ENCODE data around the gene CNKSR1. TPM values are rescaled to one million over a fixed set of nuclear protein-coding genes. Genes with fewer than 3 reads are reported as not detected.

Gene CNKSR1
- total RNA-seq, 2 experiments from 2014 or later: 2.5 TPM

- Histone ChIP-seq H3K36me3 (ENCODE audit: insufficient read depth, low read length) (no peaks in the 10 kb centered on the region), H3K4me3 (ENCODE audit: low read depth, low read length, poor library complexity, severe bottlenecking) (no peak overlapping the region), H3K4me1 (ENCODE audit: insufficient read depth, low read length, poor library complexity, severe bottlenecking) (no peaks in the 10 kb centered on the region), H3K9me2 (ENCODE audit: insufficient read depth, low read length) (no peaks in the 10 kb centered on the region), H3K9me3 (ENCODE audit: low read length) (no peaks in the 10 kb centered on the region), H4K20me1 (ENCODE audit: insufficient read depth, low read length) (no peaks in the 10 kb centered on the region), H2AFZ (ENCODE audit: low read length) (no peak overlapping the region), H3K4me2 (ENCODE audit: low read length) (no peak overlapping the region), H3K27ac (ENCODE audit: low read depth, low read length, poor library complexity, severe bottlenecking) (no peak overlapping the region), H3K79me2 (ENCODE audit: insufficient read depth, low read depth, low read length) (no peaks in the 10 kb centered on the region)
- DNase-seq (ENCODE audit: low spot score): no peak
- CTCF ChIA-PET (ENCODE audit: unreplicated experiment): no interaction called here
- POLR2A ChIA-PET: interaction anchor here (1.0 kb wide), 1 partner anchor 27 kb away, joined by 3 read pairs; no protein-coding TSS in a partner anchor
- TF ChIP-seq EZH2phosphoT487 (IDR thresholded peaks at IDR 0.05; ENCODE audit: borderline replicate concordance, low read depth, low read length) (no peak), CTCF (conservative IDR thresholded peaks at IDR 0.05; ENCODE audit: low read length) (no peak)
- BruUV-seq (replicated peaks): no TSS peak
- intact Hi-C loops (cut with micrococcal nuclease; ENCODE audit: unreplicated experiment): no loop called here
Observed at GRCh38 chr1:26210147-26210870, 33.0 kb downstream of the CNKSR1 start.

GRCh38 chr1:26212726-26213125 is 35.4 kb downstream of the CNKSR1 start:
- no peak for DNase-seq (ENCODE audit: low spot score)
- Histone ChIP-seq H2AFZ (ENCODE audit: low read length) (no peak overlapping the region), H4K20me1 (ENCODE audit: insufficient read depth, low read length) (no peaks in the 10 kb centered on the region), H3K36me3 (ENCODE audit: insufficient read depth, low read length) (no peaks in the 10 kb centered on the region), H3K9me2 (ENCODE audit: insufficient read depth, low read length) (no peaks in the 10 kb centered on the region), H3K79me2 (ENCODE audit: insufficient read depth, low read depth, low read length) (no peaks in the 10 kb centered on the region), H3K9me3 (ENCODE audit: low read length) (no peaks in the 10 kb centered on the region), H3K27ac (ENCODE audit: low read depth, low read length, poor library complexity, severe bottlenecking) (no peak overlapping the region), H3K4me3 (ENCODE audit: low read depth, low read length, poor library complexity, severe bottlenecking) (no peak overlapping the region), H3K4me1 (ENCODE audit: insufficient read depth, low read length, poor library complexity, severe bottlenecking) (no peaks in the 10 kb centered on the region), H3K4me2 (ENCODE audit: low read length) (no peak overlapping the region)
- BruUV-seq (replicated peaks): no TSS peak
- ChIA-PET POLR2A (no interaction called here), CTCF (ENCODE audit: unreplicated experiment) (no interaction called here)
- TF ChIP-seq EZH2phosphoT487 (IDR thresholded peaks at IDR 0.05; ENCODE audit: borderline replicate concordance, low read depth, low read length) (no peak), CTCF (conservative IDR thresholded peaks at IDR 0.05; ENCODE audit: low read length) (no peak)
- intact Hi-C loops (cut with micrococcal nuclease; ENCODE audit: unreplicated experiment): no loop called here

- TF ChIP-seq EZH2phosphoT487 (IDR thresholded peaks at IDR 0.05; ENCODE audit: borderline replicate concordance, low read depth, low read length) (no peak), CTCF (conservative IDR thresholded peaks at IDR 0.05; ENCODE audit: low read length) (no peak)
- CTCF ChIA-PET (ENCODE audit: unreplicated experiment): no interaction called here
- Histone ChIP-seq H3K9me3 (ENCODE audit: low read length) (no peaks in the 10 kb centered on the region), H3K36me3 (ENCODE audit: insufficient read depth, low read length) (no peaks in the 10 kb centered on the region), H3K4me2 (ENCODE audit: low read length) (no peak overlapping the region), H3K79me2 (ENCODE audit: insufficient read depth, low read depth, low read length) (no peaks in the 10 kb centered on the region), H3K9me2 (ENCODE audit: insufficient read depth, low read length) (no peaks in the 10 kb centered on the region), H3K4me3 (ENCODE audit: low read depth, low read length, poor library complexity, severe bottlenecking) (no peak overlapping the region), H3K27ac (ENCODE audit: low read depth, low read length, poor library complexity, severe bottlenecking) (no peak overlapping the region), H4K20me1 (ENCODE audit: insufficient read depth, low read length) (no peaks in the 10 kb centered on the region), H3K4me1 (ENCODE audit: insufficient read depth, low read length, poor library complexity, severe bottlenecking) (no peaks in the 10 kb centered on the region), H2AFZ (ENCODE audit: low read length) (no peak overlapping the region)
- intact Hi-C loops (cut with micrococcal nuclease; ENCODE audit: unreplicated experiment): no loop called here
- no peak for DNase-seq (ENCODE audit: low spot score)
- POLR2A ChIA-PET: interaction anchor here (0.8 kb wide), 1 partner anchor 31 kb away, joined by 3 read pairs; no protein-coding TSS in a partner anchor
- no TSS peak for BruUV-seq (replicated peaks)
Observed at GRCh38 chr1:26213335-26213905, 36.1 kb downstream of the CNKSR1 start.

All from OCI-LY7 (cell line).